H1 (cell line): ENCODE data around the gene ENTPD8. TPM values are rescaled to one million over a fixed set of nuclear protein-coding genes. Genes with fewer than 3 reads are reported as not detected.

Experiments
- BACH1 ChIP-seq: IDR thresholded peaks from 2 replicates; pipeline ENCODE4 v1.6.1; 2012; ENCODE audit warnings: low read length, improper control_type of control experiment
- BCL11A ChIP-seq, 2 experiments: IDR thresholded peaks; one replicate each; pipeline ENCODE4 v1.6.1; 2011; ENCODE audit warnings: low read depth in 2 of 2, low read length in 2 of 2, mild to moderate bottlenecking in 2 of 2
- CBX5 ChIP-seq: fragments of 300-800, 300-1000 bp; sonication (generic); IDR thresholded peaks from 2 replicates; pipeline ENCODE4 v1.7.1; 2016; ENCODE audit warnings: antibody characterized with exemption, low read length, low read depth
- CBX8 ChIP-seq: fragments of 300-800, 300-1000 bp; sonication (generic); IDR thresholded peaks from 2 replicates; pipeline ENCODE4 v1.7.1; 2016; ENCODE audit warnings: low read depth, low read length, borderline replicate concordance
- CHD1 ChIP-seq: IDR thresholded peaks from 2 replicates; pipeline ENCODE4 v1.6.1; 2012; ENCODE audit warnings: low read depth, low read length, improper control_type of control experiment
- CREB1 ChIP-seq: IDR thresholded peaks from 2 replicates; pipeline ENCODE4 v1.6.1; 2012; ENCODE audit warnings: inconsistent platforms
- CTBP2 ChIP-seq: IDR thresholded peaks from 2 replicates; pipeline ENCODE4 v1.7.0; 2011; ENCODE audit warnings: borderline replicate concordance, mild to moderate bottlenecking, moderate library complexity, mixed read lengths, low read length; ENCODE audit not compliant: insufficient read depth, insufficient read length
- GABPA ChIP-seq: IDR thresholded peaks from 2 replicates; pipeline ENCODE4 v1.6.1; 2011; ENCODE audit warnings: mild to moderate bottlenecking, low read length, moderate library complexity, borderline replicate concordance; ENCODE audit not compliant: insufficient read depth
- HDAC6 ChIP-seq: IDR thresholded peaks from one replicate; pipeline ENCODE4 v1.7.1; 2012; ENCODE audit warnings: low read depth, mild to moderate bottlenecking, inconsistent platforms, low read length, moderate library complexity
- JUN ChIP-seq: IDR thresholded peaks from 2 replicates; pipeline ENCODE4 v1.6.1; 2011; ENCODE audit warnings: low read depth, mild to moderate bottlenecking, improper control_type of control experiment, low read length
- JUND ChIP-seq: IDR thresholded peaks from 2 replicates; pipeline ENCODE4 v1.6.1; 2011; ENCODE audit warnings: mild to moderate bottlenecking, improper control_type of control experiment, low read length
- KDM1A ChIP-seq: fragments of 200-600, 300-600 bp; sonication (generic); IDR thresholded peaks from 2 replicates; pipeline ENCODE4 v1.7.1; 2016; ENCODE audit warnings: mild to moderate bottlenecking, low read length, borderline replicate concordance
- MAFK ChIP-seq: IDR thresholded peaks from 2 replicates; pipeline ENCODE4 v1.6.1; 2012; ENCODE audit warnings: low read depth, mild to moderate bottlenecking, improper control_type of control experiment, low read length
- PHF8 ChIP-seq: fragments of 200-600 bp; sonication (generic); conservative IDR thresholded peaks from 2 replicates; pipeline ENCODE4 v1.7.1; 2012; ENCODE audit warnings: low read depth, mild to moderate bottlenecking, inconsistent platforms, low read length, moderate library complexity
- POU5F1 ChIP-seq: IDR thresholded peaks from 2 replicates; pipeline ENCODE4 v1.6.1; 2011; ENCODE audit warnings: low read depth, mild to moderate bottlenecking, low read length, moderate library complexity
- SAP30 ChIP-seq: fragments of 300-600 bp; sonication (generic); IDR thresholded peaks from 2 replicates; pipeline ENCODE4 v1.7.1; 2012; ENCODE audit warnings: low read length, moderate library complexity, mild to moderate bottlenecking, inconsistent platforms; ENCODE audit not compliant: insufficient read depth, insufficient replicate concordance
- SP1 ChIP-seq: IDR thresholded peaks from 2 replicates; pipeline ENCODE4 v1.6.1; 2011; ENCODE audit warnings: low read depth, low read length
- SP4 ChIP-seq: IDR thresholded peaks from 2 replicates; pipeline ENCODE4 v1.6.1; 2012; ENCODE audit warnings: low read length, inconsistent platforms
- TAF1 ChIP-seq: IDR thresholded peaks from 2 replicates; pipeline ENCODE4 v1.6.1; 2011; ENCODE audit warnings: mild to moderate bottlenecking, low read depth, low read length
- TBP ChIP-seq: IDR thresholded peaks from 2 replicates; pipeline ENCODE4 v1.6.1; 2011; ENCODE audit warnings: low read depth, low read length, improper control_type of control experiment
- ZNF274 ChIP-seq: IDR thresholded peaks from 2 replicates; pipeline ENCODE4 v1.7.0; 2012; ENCODE audit warnings: low read length, borderline replicate concordance; ENCODE audit errors: extremely low read depth
- polyA plus RNA-seq, 7 experiments: library from polyadenylated mRNA; depleted of rRNA in 3 of 7; stranded (reverse) in 5 of 7; unstranded in 2 of 7; fragments of >200 nt in 5 of 7; fragments of 200-250 nt in 2 of 7; gene quantifications; 1 replicate in 5 of 7; 2 replicates in 1 of 7; 4 replicates in 1 of 7; pipeline versions ENCODE4 v1.2.1 to v1.2.3, GENCODE V29; 2011 to 2013; ENCODE audit warnings: missing spikeins in 2 of 7, mixed read lengths in 2 of 7
- total RNA-seq: library from RNA; stranded (reverse); fragmentation: NEBNext Ultra II Directional; extraction: Animal tissue kit (Norgen Biotek cat#: 25700); gene quantifications from 2 replicates; pipeline ENCODE4 v1.2.1, GENCODE V29; 2021
- TF ChIP-seq, protein P1 (sequence below): IDR thresholded peaks from 2 replicates; pipeline ENCODE4 v1.6.1; 2011; ENCODE audit warnings: low read depth, mild to moderate bottlenecking, low read length; ENCODE audit not compliant: insufficient read depth

Gene ENTPD8
- total and polyA plus RNA-seq, 2 of the 8 experiments (the other 6 are each of a cell fraction or from before 2014, with no cell fraction given) = 0.48 to 0.51 TPM

DNA sequence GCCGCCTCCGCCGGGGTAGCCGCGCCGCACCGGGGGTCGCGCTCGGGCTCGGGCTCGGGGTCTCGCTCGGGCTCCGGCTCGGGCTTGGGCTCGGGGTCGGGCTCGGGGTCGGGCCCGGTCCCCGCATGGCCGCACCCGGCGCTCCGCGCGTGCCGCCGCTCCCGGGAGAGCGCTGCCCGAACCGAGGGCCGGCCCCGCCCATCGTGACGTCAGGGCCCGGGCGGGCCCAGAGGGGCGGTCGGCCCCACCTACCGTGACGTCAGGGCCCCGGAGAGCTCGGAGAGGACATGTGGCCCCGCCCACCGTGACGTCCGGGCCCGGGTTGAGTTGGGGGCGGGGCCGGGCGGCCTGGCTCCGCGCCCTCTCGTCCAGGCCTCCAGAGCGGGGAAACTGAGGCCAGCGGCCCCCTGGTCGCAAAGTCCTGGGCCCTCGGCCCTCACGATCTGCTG is 18.0 kb upstream of the ENTPD8 start, which contains the start of gene NSMF (continued):
- no peak for TF ChIP-seq CTBP2
- TF ChIP-seq ZNF274 = no peak
- no peak for TF ChIP-seq TBP
- no peak for TF ChIP-seq BCL11A (IDR thresholded peaks at IDR 0.05; ENCODE audit: low read depth in 2 of 2, low read length in 2 of 2)
- TF ChIP-seq CBX5 = no peak
- no peak for TF ChIP-seq POU5F1
- TF ChIP-seq BACH1 = no peak
- no peak for TF ChIP-seq HDAC6
- no peak for TF ChIP-seq GABPA
- TF ChIP-seq CHD1 = no peak
- TF ChIP-seq SP4 = peak; percentile 58; the same call in 1 of the 2 replicates
- no peak for TF ChIP-seq MAFK
- no peak for TF ChIP-seq CBX8
- peak; percentile 20; the same call in 1 of the 2 replicates for TF ChIP-seq JUND
- no peak for TF ChIP-seq JUN
- peak; percentile 87 for TF ChIP-seq CREB1
- 0 out of 2 replicates have a peak, but pooled peaks have one; percentile 28 for TF ChIP-seq PHF8
- TF ChIP-seq, protein P1, sequence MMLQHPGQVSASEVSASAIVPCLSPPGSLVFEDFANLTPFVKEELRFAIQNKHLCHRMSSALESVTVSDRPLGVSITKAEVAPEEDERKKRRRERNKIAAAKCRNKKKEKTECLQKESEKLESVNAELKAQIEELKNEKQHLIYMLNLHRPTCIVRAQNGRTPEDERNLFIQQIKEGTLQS = no peak
- no peak for TF ChIP-seq KDM1A
- TF ChIP-seq TAF1 = 0 out of 2 replicates have a peak, but pooled peaks have one; percentile 40
- peak; percentile 50; the same call in 1 of the 2 replicates for TF ChIP-seq SP1
- no peak for TF ChIP-seq SAP30
